ENCODE measurements around the gene ARHGAP4.

Gene ARHGAP4

GRCh38 chrX:153920546-153920945 lies 5.5 kb downstream of the ARHGAP4 start:
- TF ChIP-seq FOXM1 (IDR thresholded peaks at IDR 0.05; ENCODE audit: borderline replicate concordance) (no peak), PKNOX1 (IDR thresholded peaks at IDR 0.05) (no peak), TARDBP (IDR thresholded peaks at IDR 0.05) (no peak), FOXA1 (IDR thresholded peaks at IDR 0.05) (no peak), NFRKB (IDR thresholded peaks at IDR 0.05) (no peak), ZNF384 (IDR thresholded peaks at IDR 0.05) (no peak), HDGF (IDR thresholded peaks at IDR 0.05; ENCODE audit: borderline replicate concordance) (no peak), BHLHE40 (IDR thresholded peaks at IDR 0.05; ENCODE audit: borderline replicate concordance) (no peak), CTBP1 (IDR thresholded peaks at IDR 0.05; ENCODE audit: borderline replicate concordance) (no peak)
- no peak for DNase-seq (ENCODE audit: extremely low spot score)
- ChIA-PET CTCF (interaction anchor here (2.2 to 4.7 kb wide), 2 partner anchors 10 to 26 kb away, joined by 5 to 42 read pairs; no protein-coding TSS in a partner anchor), POLR2A (interaction anchor here (3.0 kb wide), 1 partner anchor 7 kb away, joined by 25 read pairs; no protein-coding TSS in a partner anchor)

- ChIA-PET POLR2A (interaction anchor here (3.0 kb wide), 1 partner anchor 9 kb away, joined by 25 read pairs; no protein-coding TSS in a partner anchor), CTCF (interaction anchor here (2.2 kb wide), 1 partner anchor 28 kb away, joined by 5 read pairs; no protein-coding TSS in a partner anchor)
- no peak for DNase-seq (ENCODE audit: extremely low spot score)
- no peak for TF ChIP-seq SP1 (IDR thresholded peaks at IDR 0.05)
- TF ChIP-seq LEF1 (IDR thresholded peaks at IDR 0.05; ENCODE audit: borderline replicate concordance) = no peak
- TF ChIP-seq FOXK2 (IDR thresholded peaks at IDR 0.05) = no peak
- no peak for TF ChIP-seq ELF4 (IDR thresholded peaks at IDR 0.05)
- no peak for TF ChIP-seq L3MBTL2 (conservative IDR thresholded peaks at IDR 0.05)
- no peak for TF ChIP-seq FOXM1 (IDR thresholded peaks at IDR 0.05; ENCODE audit: borderline replicate concordance)
- TF ChIP-seq FOXA1 (IDR thresholded peaks at IDR 0.05) = no peak
- no peak for TF ChIP-seq BHLHE40 (IDR thresholded peaks at IDR 0.05; ENCODE audit: borderline replicate concordance)
- no peak for TF ChIP-seq ZNF384 (IDR thresholded peaks at IDR 0.05)
These were observed 6.8 kb downstream of the ARHGAP4 start for GRCh38 chrX:153919281-153919680.

DNA sequence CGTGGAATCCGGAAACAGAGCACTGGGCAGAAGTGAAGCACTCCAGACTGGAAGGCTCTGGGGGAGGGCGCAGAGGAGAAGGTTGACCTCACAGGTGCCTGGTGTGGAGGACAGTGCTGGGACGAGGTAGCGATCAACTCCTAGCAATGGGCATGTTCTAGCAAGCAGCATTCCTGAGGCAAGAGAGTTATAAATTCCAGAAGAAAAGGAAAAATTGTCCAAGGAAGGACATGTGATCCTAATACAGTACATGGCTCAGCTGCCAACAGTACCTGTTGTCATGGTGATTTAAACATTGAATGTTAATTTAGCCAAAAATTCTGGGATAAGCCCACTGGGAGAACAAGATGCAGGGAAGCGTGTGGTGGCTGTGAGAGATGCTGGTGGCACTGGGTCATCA lies 8.2 kb downstream of the ARHGAP4 start:
- POLR2A ChIA-PET = interaction anchor here (3.0 kb wide), 1 partner anchor 10 kb away, joined by 25 read pairs; no protein-coding TSS in a partner anchor
- no peak for DNase-seq (ENCODE audit: extremely low spot score)
- CTCF ChIA-PET = no interaction called here
- no peak for TF ChIP-seq SUZ12 (IDR thresholded peaks at IDR 0.05)
- TF ChIP-seq HDGF (IDR thresholded peaks at IDR 0.05; ENCODE audit: borderline replicate concordance) = no peak
- no peak for TF ChIP-seq NFRKB (IDR thresholded peaks at IDR 0.05)
- TF ChIP-seq BHLHE40 (IDR thresholded peaks at IDR 0.05; ENCODE audit: borderline replicate concordance) = no peak
- no peak for TF ChIP-seq ELF4 (IDR thresholded peaks at IDR 0.05)
- TF ChIP-seq PKNOX1 (IDR thresholded peaks at IDR 0.05) = no peak
- TF ChIP-seq FOXK2 (IDR thresholded peaks at IDR 0.05) = no peak
- TF ChIP-seq TARDBP (IDR thresholded peaks at IDR 0.05) = no peak
- TF ChIP-seq L3MBTL2 (conservative IDR thresholded peaks at IDR 0.05) = no peak
- TF ChIP-seq LEF1 (IDR thresholded peaks at IDR 0.05; ENCODE audit: borderline replicate concordance) = no peak
- no peak for TF ChIP-seq ARNT (IDR thresholded peaks at IDR 0.05)
- no peak for TF ChIP-seq SP1 (IDR thresholded peaks at IDR 0.05)
- no peak for TF ChIP-seq ZNF384 (IDR thresholded peaks at IDR 0.05)
- no peak for TF ChIP-seq FOXA1 (IDR thresholded peaks at IDR 0.05)
- no peak for TF ChIP-seq CTBP1 (IDR thresholded peaks at IDR 0.05; ENCODE audit: borderline replicate concordance)
- no peak for TF ChIP-seq FOXM1 (IDR thresholded peaks at IDR 0.05; ENCODE audit: borderline replicate concordance)

DNA sequence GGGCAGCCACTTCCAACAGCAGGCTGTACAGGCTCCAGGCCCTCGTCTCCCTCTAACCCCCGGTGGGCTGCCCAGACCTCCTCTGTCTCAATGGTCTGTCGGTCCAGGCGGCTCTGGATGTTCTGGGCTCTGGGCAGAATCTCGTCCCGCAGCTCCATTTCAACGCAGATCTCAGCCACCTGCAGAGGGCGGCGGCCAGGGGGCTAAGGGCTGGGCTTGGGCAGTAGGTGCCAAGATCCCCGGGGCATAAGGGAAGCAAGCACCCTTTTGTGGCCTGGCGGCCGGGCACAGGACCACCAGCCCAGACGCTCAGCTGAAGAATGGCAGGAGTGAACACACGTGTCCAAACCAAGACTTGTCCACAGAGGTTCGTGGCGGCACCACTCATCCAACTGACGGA lies 12.4 kb downstream of the ARHGAP4 start:
- DNase-seq (ENCODE audit: extremely low spot score) = no peak
- TF ChIP-seq FOXM1 (IDR thresholded peaks at IDR 0.05; ENCODE audit: borderline replicate concordance) = no peak
- no peak for TF ChIP-seq SP1 (IDR thresholded peaks at IDR 0.05)
- no peak for TF ChIP-seq ZNF384 (IDR thresholded peaks at IDR 0.05)
- TF ChIP-seq CTBP1 (IDR thresholded peaks at IDR 0.05; ENCODE audit: borderline replicate concordance) = no peak
- TF ChIP-seq BHLHE40 (IDR thresholded peaks at IDR 0.05; ENCODE audit: borderline replicate concordance) = no peak
- TF ChIP-seq FOXK2 (IDR thresholded peaks at IDR 0.05) = no peak
- TF ChIP-seq HDGF (IDR thresholded peaks at IDR 0.05; ENCODE audit: borderline replicate concordance) = no peak
- no peak for TF ChIP-seq NFRKB (IDR thresholded peaks at IDR 0.05)
- TF ChIP-seq ELF4 (IDR thresholded peaks at IDR 0.05) = no peak
- no peak for TF ChIP-seq TARDBP (IDR thresholded peaks at IDR 0.05)
- TF ChIP-seq PKNOX1 (IDR thresholded peaks at IDR 0.05) = no peak
- no peak for TF ChIP-seq SUZ12 (IDR thresholded peaks at IDR 0.05)
- TF ChIP-seq L3MBTL2 (conservative IDR thresholded peaks at IDR 0.05) = no peak
- TF ChIP-seq FOXA1 (IDR thresholded peaks at IDR 0.05) = no peak
- TF ChIP-seq ARNT (IDR thresholded peaks at IDR 0.05) = no peak
- ChIA-PET CTCF (interaction anchor here (1.0 to 5.9 kb wide), 2 partner anchors 8 to 11 kb away, joined by 3 to 42 read pairs; no protein-coding TSS in a partner anchor), POLR2A (interaction anchor here (3.8 kb wide), 1 partner anchor 13 kb away, joined by 28 read pairs; the partner anchor contains the start of gene ARHGAP4)

DNA sequence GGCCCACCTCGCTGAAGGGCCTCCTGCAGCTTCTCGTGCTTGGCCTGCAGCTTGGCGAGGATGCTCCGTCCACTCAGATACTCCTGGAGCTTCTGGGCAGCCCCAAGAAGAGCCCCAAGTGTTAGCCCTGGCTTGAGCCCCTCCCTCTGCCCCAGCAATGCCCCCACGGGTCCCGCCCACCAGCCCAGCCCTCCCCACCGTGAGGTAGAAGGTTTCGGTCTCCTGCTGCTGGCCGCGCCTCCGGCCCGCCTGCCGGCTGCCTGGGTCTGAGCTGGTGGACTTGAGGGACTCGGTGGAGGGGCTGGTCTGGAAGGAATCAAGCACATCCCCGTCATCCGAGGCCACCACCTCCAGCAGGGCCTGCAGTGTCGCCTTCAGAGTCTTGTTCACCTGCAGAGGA lies 12.9 kb downstream of the ARHGAP4 start:
- POLR2A ChIA-PET = interaction anchor here (3.8 kb wide), 1 partner anchor 13 kb away, joined by 28 read pairs; the partner anchor contains the start of gene ARHGAP4
- CTCF ChIA-PET = interaction anchor here (1.0 to 5.9 kb wide), 2 partner anchors 9 to 12 kb away, joined by 3 to 42 read pairs; no protein-coding TSS in a partner anchor
- no peak for DNase-seq (ENCODE audit: extremely low spot score)

More for the DNA sequence above, 12.9 kb downstream of the ARHGAP4 start:
- TF ChIP-seq BHLHE40 (IDR thresholded peaks at IDR 0.05; ENCODE audit: borderline replicate concordance) = no peak
- no peak for TF ChIP-seq FOXK2 (IDR thresholded peaks at IDR 0.05)
- no peak for TF ChIP-seq SP1 (IDR thresholded peaks at IDR 0.05)
- TF ChIP-seq ZNF384 (IDR thresholded peaks at IDR 0.05) = no peak
- no peak for TF ChIP-seq SUZ12 (IDR thresholded peaks at IDR 0.05)
- TF ChIP-seq FOXA1 (IDR thresholded peaks at IDR 0.05) = no peak
- no peak for TF ChIP-seq CTBP1 (IDR thresholded peaks at IDR 0.05; ENCODE audit: borderline replicate concordance)
- TF ChIP-seq HDGF (IDR thresholded peaks at IDR 0.05; ENCODE audit: borderline replicate concordance) = no peak
- no peak for TF ChIP-seq L3MBTL2 (conservative IDR thresholded peaks at IDR 0.05)
- no peak for TF ChIP-seq LEF1 (IDR thresholded peaks at IDR 0.05; ENCODE audit: borderline replicate concordance)
- TF ChIP-seq ELF4 (IDR thresholded peaks at IDR 0.05) = no peak
- no peak for TF ChIP-seq NFRKB (IDR thresholded peaks at IDR 0.05)
- no peak for TF ChIP-seq ARNT (IDR thresholded peaks at IDR 0.05)
- no peak for TF ChIP-seq TARDBP (IDR thresholded peaks at IDR 0.05)
- no peak for TF ChIP-seq PKNOX1 (IDR thresholded peaks at IDR 0.05)
- TF ChIP-seq FOXM1 (IDR thresholded peaks at IDR 0.05; ENCODE audit: borderline replicate concordance) = no peak

All from HEK293T (cell line).